GM21423 (cell line): ENCODE data around the gene CCDC157.
A peak's percentile ranks its signal among the peaks of the same experiment; 100 is the strongest.

Experiments
- ATAC-seq: cut with Tn5 transposase; IDR thresholded peaks from one replicate; pipeline ENCODE4 v1.9.1; 2021; ENCODE audit warnings: mild to moderate bottlenecking, moderate library complexity; ENCODE audit not compliant: unreplicated experiment

Gene CCDC157

DNA sequence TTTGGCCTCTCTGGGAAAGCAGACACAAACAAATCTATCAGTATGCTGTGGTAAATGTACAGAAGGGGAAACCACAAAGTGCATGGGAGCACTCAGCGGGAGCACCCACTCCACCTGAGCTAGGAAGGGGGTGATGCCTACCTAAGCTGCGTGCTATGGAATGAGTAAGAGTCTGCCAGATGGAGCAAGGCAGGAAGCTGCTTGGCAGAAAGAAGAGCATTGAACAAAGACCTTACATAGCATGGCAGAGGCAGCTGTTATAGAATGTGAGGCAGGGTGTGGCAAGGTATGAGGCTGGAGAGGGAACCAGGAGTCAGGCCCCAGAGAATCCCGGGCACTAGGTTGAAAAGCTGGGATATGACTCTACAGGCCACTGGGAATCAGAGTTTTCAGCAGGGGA, 55.0 kb downstream of the CCDC157 start:
- no peak for ATAC-seq

GRCh38 chr22:30413001-30413400, 56.2 kb downstream of the CCDC157 start:
- ATAC-seq, result no peak

- ATAC-seq, result no peak
Measured at GRCh38 chr22:30413745-30414524, 57.1 kb downstream of the CCDC157 start.

DNA sequence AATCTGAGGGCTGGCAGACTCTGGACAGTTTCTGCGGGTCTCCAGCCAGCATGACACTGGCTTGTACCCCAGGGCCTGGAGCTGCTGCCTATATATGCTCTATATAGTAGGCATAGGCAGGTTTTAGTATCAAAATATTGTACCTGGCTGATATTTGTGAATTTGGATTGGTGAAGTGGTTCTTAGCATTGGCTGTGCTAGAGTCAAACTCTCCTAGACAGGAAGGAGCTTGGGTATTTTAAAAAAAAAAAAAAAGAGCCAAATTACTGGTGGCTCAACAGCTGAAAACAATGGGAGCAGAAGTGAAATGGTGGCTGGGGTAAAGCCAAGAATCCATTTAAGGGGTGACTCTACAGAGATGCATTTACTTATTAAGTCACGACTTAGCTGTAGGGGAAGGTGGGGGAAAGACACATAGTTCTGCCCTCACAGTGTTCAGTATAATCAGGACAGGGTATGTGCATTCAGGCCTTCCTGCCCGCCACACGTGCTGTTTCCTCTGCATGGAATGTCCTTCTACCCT, 57.8 kb downstream of the CCDC157 start:
- ATAC-seq, result no peak

DNA sequence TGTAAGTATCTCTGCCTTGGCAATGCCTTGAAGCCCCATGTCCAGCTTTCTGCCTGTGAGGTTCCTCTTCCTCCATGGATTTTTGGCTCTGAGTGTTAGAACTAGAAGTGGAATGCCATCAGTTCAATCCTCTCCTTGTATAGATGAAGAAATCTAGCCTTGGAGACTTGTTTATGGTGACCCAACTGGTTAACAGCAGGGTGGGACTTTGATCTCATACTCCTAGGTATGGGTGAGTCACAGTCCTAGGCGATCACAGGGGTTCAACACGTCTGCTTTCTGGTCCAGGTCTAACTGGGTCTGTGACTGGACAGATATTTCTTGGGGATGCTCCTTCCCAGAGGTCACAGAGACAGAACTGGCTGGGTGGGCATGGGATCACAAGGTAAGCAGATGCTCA, 59.6 kb downstream of the CCDC157 start:
- no peak for ATAC-seq

DNA sequence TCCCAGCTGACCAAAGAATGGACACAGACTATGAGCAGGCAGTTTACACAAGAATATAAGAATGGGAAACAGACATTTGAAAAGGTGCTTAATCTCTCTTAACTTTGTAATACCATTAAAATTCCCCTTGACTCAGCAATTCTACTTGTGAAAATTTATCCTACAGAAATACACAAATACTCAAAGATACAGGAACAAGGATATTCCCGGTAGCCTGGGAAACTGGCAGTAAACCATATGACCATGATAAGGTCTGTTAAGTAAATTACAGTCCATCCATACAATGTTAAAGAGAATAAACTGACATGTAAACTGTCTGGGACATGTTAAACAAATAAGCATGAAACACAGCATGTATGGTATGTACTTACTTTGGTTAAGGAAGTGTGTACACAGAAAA, 60.0 kb downstream of the CCDC157 start:
- ATAC-seq, result no peak

GRCh38 chr22:30420347-30421125, 63.7 kb downstream of the CCDC157 start:
- ATAC-seq, result no peak

GRCh38 chr22:30421695-30422480, 65.1 kb downstream of the CCDC157 start:
- ATAC-seq, result no peak

DNA sequence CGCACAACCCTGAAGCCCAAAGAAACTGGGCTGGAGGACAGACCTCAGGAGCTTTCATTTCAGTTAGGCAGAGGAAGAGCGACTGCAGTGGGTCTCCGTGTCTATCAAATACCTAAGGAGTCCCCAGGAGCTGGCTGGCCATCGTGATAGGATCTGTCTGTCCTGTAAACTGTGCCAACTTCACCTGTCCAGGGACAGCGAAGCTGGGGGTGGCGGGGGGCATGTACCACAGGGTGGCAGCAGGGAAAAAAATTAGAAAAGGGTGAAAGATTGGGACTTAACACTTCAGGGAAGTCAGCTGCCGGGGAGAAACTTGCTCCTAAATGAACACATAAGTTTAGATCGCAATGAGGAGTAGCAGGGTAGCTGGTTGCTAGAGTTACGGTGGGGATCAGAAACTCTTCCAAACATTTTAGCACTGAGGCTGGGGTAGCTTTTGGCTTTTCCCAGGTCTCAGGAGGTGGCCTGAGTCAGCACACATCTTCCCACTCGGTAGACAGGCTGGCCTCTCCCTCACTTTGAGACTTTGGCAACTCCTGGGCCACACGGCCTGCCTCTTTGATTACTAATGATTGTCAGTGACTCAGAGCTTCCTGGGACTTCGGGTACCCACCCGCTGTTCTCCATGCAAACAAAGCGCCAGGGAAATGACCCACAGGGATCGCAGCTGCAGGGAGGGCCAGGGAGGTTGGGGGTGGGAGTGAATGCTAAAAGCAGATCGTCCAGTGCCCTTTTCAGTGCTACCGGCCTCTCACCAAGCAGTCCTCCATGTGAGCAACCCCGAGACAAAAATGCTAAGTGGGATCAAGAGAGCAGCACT, 65.9 kb downstream of the CCDC157 start:
- no peak for ATAC-seq

- ATAC-seq, result peak; percentile 22
Measured at GRCh38 chr22:30423301-30423958, 66.6 kb downstream of the CCDC157 start.

- ATAC-seq, result peak; percentile 84
Measured at GRCh38 chr22:30423959-30424533, 67.2 kb downstream of the CCDC157 start.

DNA sequence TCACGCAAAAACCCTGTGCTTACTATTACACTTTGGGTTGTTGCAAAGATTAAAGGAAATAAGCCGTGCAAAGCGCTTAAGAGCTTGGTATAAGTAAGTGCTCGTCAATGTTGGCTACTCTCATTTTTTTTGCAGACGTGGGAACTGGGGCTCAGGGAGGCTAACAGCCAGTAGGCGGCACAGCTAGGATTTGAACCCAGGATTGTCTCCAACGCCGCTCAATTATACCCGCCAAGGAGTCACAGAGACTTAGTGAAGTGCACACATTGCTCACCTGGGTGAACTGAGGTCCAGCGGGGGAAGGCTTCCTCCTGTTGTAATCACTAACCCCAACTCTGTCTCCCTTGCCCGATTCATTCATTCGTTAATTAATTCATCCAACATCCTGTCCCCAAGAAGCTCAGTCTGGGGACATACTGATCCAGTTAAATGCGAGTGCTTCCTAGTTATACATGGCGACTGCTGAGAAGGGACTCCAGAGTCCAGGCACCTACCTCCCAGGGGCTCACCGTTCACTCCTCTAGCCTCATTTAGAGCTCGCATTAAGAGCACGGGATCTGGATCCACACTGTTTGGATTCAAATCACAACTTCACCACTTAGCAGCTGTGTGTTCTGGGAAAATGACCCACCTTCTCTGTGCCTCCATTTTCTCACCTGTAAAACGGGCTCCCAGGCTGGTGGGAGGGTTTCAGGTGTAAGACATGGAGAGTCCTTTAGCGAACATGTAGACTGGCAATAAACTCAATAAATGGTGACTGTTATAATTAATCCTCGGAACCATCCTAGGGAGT, 67.9 kb downstream of the CCDC157 start:
- ATAC-seq, result no peak

DNA sequence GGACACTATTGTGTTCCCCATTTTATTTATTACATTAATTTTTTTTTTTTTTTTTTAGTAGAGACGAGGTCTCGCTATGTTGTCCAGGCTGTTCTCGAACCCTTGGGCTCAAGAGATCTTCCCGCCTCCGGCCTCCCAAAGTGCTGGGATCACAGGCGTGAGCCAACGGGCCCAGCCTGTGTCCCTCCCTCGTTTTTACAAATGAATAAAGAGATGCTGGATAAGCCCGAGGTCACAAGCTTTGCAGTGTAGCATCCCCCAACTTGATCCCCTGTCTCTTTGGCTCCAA, 68.5 kb downstream of the CCDC157 start:
- ATAC-seq, result no peak

GRCh38 chr22:30425616-30426387, 69.0 kb downstream of the CCDC157 start, which contains the start of gene MTFP1:
Gene MTFP1, plus strand, starts transcription at chr22:30425768. Its CDS starts 112 bp downstream, at chr22:30425880.
- ATAC-seq, result no peak
